Neural cell (in vitro differentiated cells): ENCODE results near the gene GATA6. TPM values are rescaled to one million over a fixed set of nuclear protein-coding genes. Genes with fewer than 3 reads are reported as not detected.

Experiments used
- H2AFZ ChIP-seq: fragments of 200-600, 300-800 bp; sonication (generic), shearing (Covaris generic); 2 replicates; pipeline ENCODE4 v1.6.0; 2014; ENCODE audit warnings: low read depth, mild to moderate bottlenecking, antibody characterized with exemption, low read length, moderate library complexity
- H3F3A ChIP-seq: fragments of 200-600 bp; shearing (Covaris generic); 2 replicates; pipeline ENCODE4 v1.6.1; 2016; ENCODE audit warnings: mild to moderate bottlenecking, moderate library complexity, mixed read lengths, antibody characterized with exemption, low read length; ENCODE audit not compliant: insufficient read depth, poor library complexity, severe bottlenecking
- H3K27ac ChIP-seq: fragments of 200-600, 300-800 bp; sonication (generic), shearing (Covaris generic); 2 replicates; pipeline ENCODE4 v1.5.1; 2014; ENCODE audit warnings: mild to moderate bottlenecking, low read length, moderate library complexity
- H3K27me3 ChIP-seq: fragments of 300-800, 200-600 bp; sonication (generic), shearing (Covaris generic); 2 replicates; pipeline ENCODE4 v1.6.0; 2014; ENCODE audit warnings: mild to moderate bottlenecking, low read depth, low read length, moderate library complexity; ENCODE audit not compliant: insufficient read depth
- H3K36me3 ChIP-seq: fragments of 300-800, 200-600 bp; sonication (generic), shearing (Covaris generic); 2 replicates; pipeline ENCODE4 v1.5.1; 2014; ENCODE audit warnings: mild to moderate bottlenecking, antibody characterized with exemption, low read length, moderate library complexity; ENCODE audit not compliant: insufficient read depth
- H3K4me2 ChIP-seq: fragments of 300-800, 200-600 bp; sonication (generic), shearing (Covaris generic); 2 replicates; pipeline ENCODE4 v1.6.0; 2014; ENCODE audit warnings: mild to moderate bottlenecking, low read length
- H3K4me3 ChIP-seq: fragments of 300-800, 200-600 bp; sonication (generic), shearing (Covaris generic); 2 replicates; pipeline ENCODE4 v1.5.1; 2014; ENCODE audit warnings: mild to moderate bottlenecking, low read length, moderate library complexity
- H3K79me2 ChIP-seq: fragments of 200-600 bp; shearing (Covaris generic); replicated peaks from 2 replicates; pipeline ENCODE4 v1.6.0; 2014; ENCODE audit warnings: mild to moderate bottlenecking, low read length, moderate library complexity; ENCODE audit not compliant: insufficient read depth
- H3K9ac ChIP-seq: fragments of 300-800, 200-600 bp; sonication (generic), shearing (Covaris generic); 2 replicates; pipeline ENCODE4 v1.6.1; 2016; ENCODE audit warnings: mild to moderate bottlenecking, low read length, mixed read lengths
- H3K9me2 ChIP-seq: fragments of 200-600 bp; shearing (Covaris generic); 2 replicates; pipeline ENCODE4 v1.6.1; 2016; ENCODE audit warnings: mild to moderate bottlenecking, low read length, mixed read lengths; ENCODE audit not compliant: insufficient read depth
- H3K9me3 ChIP-seq: fragments of 200-600, 300-800 bp; sonication (generic), shearing (Covaris generic); 2 replicates; pipeline ENCODE4 v1.6.1; 2016; ENCODE audit warnings: mild to moderate bottlenecking, mixed run types, low read length, moderate library complexity, mixed read lengths
- H4K20me1 ChIP-seq: fragments of 200-600 bp; shearing (Covaris generic); 2 replicates; pipeline ENCODE4 v1.6.1; 2016; ENCODE audit warnings: mild to moderate bottlenecking, mixed run types; ENCODE audit not compliant: insufficient read depth
- CTCF ChIP-seq: fragments of 450-650 bp; IDR thresholded peaks from 2 replicates; pipeline ENCODE4 v1.5.1; 2014; ENCODE audit warnings: antibody characterized with exemption, mild to moderate bottlenecking, moderate library complexity; ENCODE audit not compliant: poor library complexity, severe bottlenecking
- EP300 ChIP-seq: fragments of 450-650 bp; conservative IDR thresholded peaks from 2 replicates; pipeline ENCODE4 v1.6.1; 2014; ENCODE audit warnings: antibody characterized with exemption, mild to moderate bottlenecking, moderate library complexity; ENCODE audit not compliant: poor library complexity, severe bottlenecking
- EZH2 ChIP-seq: fragments of 200-600, 300-800 bp; shearing (Covaris generic), sonication (generic); IDR thresholded peaks from 2 replicates; pipeline ENCODE4 v1.6.1; 2014; ENCODE audit warnings: antibody characterized with exemption, low read length, borderline replicate concordance, mild to moderate bottlenecking; ENCODE audit not compliant: insufficient read depth, poor library complexity, severe bottlenecking
- MXI1 ChIP-seq: fragments of 450-650 bp; conservative IDR thresholded peaks from 2 replicates; pipeline ENCODE4 v1.6.1; 2014; ENCODE audit warnings: antibody characterized with exemption, mild to moderate bottlenecking; ENCODE audit not compliant: poor library complexity, severe bottlenecking
- POLR2AphosphoS5 ChIP-seq: IDR thresholded peaks from 2 replicates; pipeline ENCODE4 v1.6.1; 2012
- RAD21 ChIP-seq: fragments of 450-650 bp; conservative IDR thresholded peaks from 2 replicates; pipeline ENCODE4 v1.6.1; 2014; ENCODE audit warnings: antibody characterized with exemption, mild to moderate bottlenecking, moderate library complexity
- REST ChIP-seq: IDR thresholded peaks from 2 replicates; pipeline ENCODE4 v1.6.1; 2012; ENCODE audit warnings: borderline replicate concordance
- SMC3 ChIP-seq: fragments of 450-650 bp; conservative IDR thresholded peaks from 2 replicates; pipeline ENCODE4 v1.6.1; 2014; ENCODE audit warnings: antibody characterized with exemption, mild to moderate bottlenecking, moderate library complexity; ENCODE audit not compliant: poor library complexity
- TAF1 ChIP-seq: IDR thresholded peaks from 2 replicates; pipeline ENCODE4 v1.6.1; 2012; ENCODE audit warnings: low read depth
- polyA plus RNA-seq: library from polyadenylated mRNA; depleted of rRNA; stranded (reverse); fragments of >200 nt; gene quantifications from 2 replicates; pipeline ENCODE4 v1.2.3, GENCODE V29; 2014

The GATA6 gene
- polyA plus RNA-seq, 1 donor from 2014 or later, result not detected

- Histone ChIP-seq H2AFZ (no peak overlapping the region), H3K9me2 (no peaks in the 10 kb centered on the region), H3K4me2 (no peak overlapping the region), H3F3A (no peaks in the 10 kb centered on the region), H3K36me3 (no peaks in the 10 kb centered on the region), H3K9ac (no peak overlapping the region), H3K27ac (no peak overlapping the region), H3K9me3 (no peaks in the 10 kb centered on the region), H3K4me3 (no peak overlapping the region), H3K27me3 (no peaks in the 10 kb centered on the region), H4K20me1 (no peaks in the 10 kb centered on the region), H3K79me2 (no peaks in the 10 kb centered on the region)
- TF ChIP-seq EZH2, result no peak
- TF ChIP-seq EP300, result no peak
- TF ChIP-seq RAD21, result no peak
- no peak for TF ChIP-seq TAF1
- no peak for TF ChIP-seq MXI1
- no peak for TF ChIP-seq SMC3
- TF ChIP-seq REST, result no peak
- TF ChIP-seq CTCF, result no peak
- TF ChIP-seq POLR2AphosphoS5, result no peak
Measured at GRCh38 chr18:22233266-22233665, 63.9 kb downstream of the GATA6 start.

GRCh38 chr18:22238036-22238435 lies 68.6 kb downstream of the GATA6 start:
- Histone ChIP-seq H3K27me3 (no peaks in the 10 kb centered on the region), H3K9me3 (no peaks in the 10 kb centered on the region), H3K36me3 (no peaks in the 10 kb centered on the region), H3K9me2 (no peaks in the 10 kb centered on the region), H3K79me2 (no peaks in the 10 kb centered on the region), H3K9ac (no peak overlapping the region), H3K4me3 (no peak overlapping the region), H3K4me2 (no peak overlapping the region), H4K20me1 (no peaks in the 10 kb centered on the region), H3K27ac (no peak overlapping the region), H2AFZ (no peak overlapping the region), H3F3A (no peaks in the 10 kb centered on the region)
- TF ChIP-seq EP300, result no peak

- Histone ChIP-seq H3K9me3 (no peaks in the 10 kb centered on the region), H3K27me3 (no peaks in the 10 kb centered on the region), H3K79me2 (no peaks in the 10 kb centered on the region)
Measured at GRCh38 chr18:22238681-22239080, 69.3 kb downstream of the GATA6 start.

More at GRCh38 chr18:22238681-22239080, 69.3 kb downstream of the GATA6 start:
- Histone ChIP-seq H3K9me2 (no peaks in the 10 kb centered on the region), H3K36me3 (no peaks in the 10 kb centered on the region), H3K9ac (no peak overlapping the region), H3K4me2 (no peak overlapping the region), H3F3A (no peaks in the 10 kb centered on the region), H3K4me3 (no peak overlapping the region), H4K20me1 (no peaks in the 10 kb centered on the region), H3K27ac (no peak overlapping the region), H2AFZ (no peak overlapping the region)
- TF ChIP-seq RAD21, result no peak
- no peak for TF ChIP-seq TAF1
- TF ChIP-seq MXI1, result no peak
- no peak for TF ChIP-seq POLR2AphosphoS5
- TF ChIP-seq REST, result no peak
- TF ChIP-seq CTCF, result no peak
- no peak for TF ChIP-seq SMC3
- no peak for TF ChIP-seq EZH2
- TF ChIP-seq EP300, result no peak
